ES-I3 (cell line): ENCODE results near the gene RUVBL2.
"Not testable (repeated sequence)": the region's sequence is repeated elsewhere in the genome, so short reads cannot be mapped to it uniquely, and the experiment has no call there.

Source experiments
- H3K36me3 ChIP-seq: 2 replicates; pipeline ENCODE4 v1.6.1; 2013; ENCODE audit warnings: mild to moderate bottlenecking, low read length, control low read depth, moderate library complexity; ENCODE audit not compliant: insufficient read depth
- H3K4me1 ChIP-seq: 2 replicates; pipeline ENCODE4 v1.6.1; 2013; ENCODE audit warnings: mild to moderate bottlenecking, control low read depth, low read length; ENCODE audit not compliant: insufficient read depth
- H3K9ac ChIP-seq: 2 replicates; pipeline ENCODE4 v1.6.1; 2013; ENCODE audit warnings: low read depth, mild to moderate bottlenecking, low read length, moderate library complexity
- H3K9me3 ChIP-seq: 2 replicates; pipeline ENCODE4 v1.6.1; 2013; ENCODE audit warnings: mild to moderate bottlenecking, low read length, moderate library complexity; ENCODE audit not compliant: control insufficient read depth, insufficient read depth

The RUVBL2 gene

GRCh38 chr19:49024233-49024632 is 30.5 kb downstream of the RUVBL2 start, which contains the start of gene CGB3:
CGB3 (minus strand) TSS chr19:49024333; CDS start chr19:49023971, 362 bp downstream.
- peaks cover 12% of the 10 kb centered on the region; the same call in 1 of the 2 replicates for H3K4me1 ChIP-seq
- not testable (repeated sequence) for H3K9me3 ChIP-seq, H3K9ac ChIP-seq, H3K36me3 ChIP-seq

- not testable (repeated sequence) for H3K9ac ChIP-seq, H3K36me3 ChIP-seq, H3K9me3 ChIP-seq
- H3K4me1 ChIP-seq: peaks cover 12% of the 10 kb centered on the region; the same call in 1 of the 2 replicates
These were observed 31.4 kb downstream of the RUVBL2 start for GRCh38 chr19:49025088-49025487.

- H3K4me1 ChIP-seq, H3K9ac ChIP-seq, H3K9me3 ChIP-seq, H3K36me3 ChIP-seq: not testable (repeated sequence)
These were observed 31.9 kb downstream of the RUVBL2 start for GRCh38 chr19:49025599-49025998.

- not testable (repeated sequence) for H3K9ac ChIP-seq, H3K9me3 ChIP-seq, H3K36me3 ChIP-seq, H3K4me1 ChIP-seq
These were observed 35.0 kb downstream of the RUVBL2 start for GRCh38 chr19:49028686-49029085.

- H3K9me3 ChIP-seq, H3K4me1 ChIP-seq, H3K9ac ChIP-seq, H3K36me3 ChIP-seq: not testable (repeated sequence)
These were observed 36.1 kb downstream of the RUVBL2 start for GRCh38 chr19:49029749-49030148.

- H3K4me1 ChIP-seq, H3K9me3 ChIP-seq, H3K36me3 ChIP-seq, H3K9ac ChIP-seq: not testable (repeated sequence)
These were observed 36.6 kb downstream of the RUVBL2 start for GRCh38 chr19:49030323-49030722.

GRCh38 chr19:49031642-49032301 is 38.1 kb downstream of the RUVBL2 start, which contains the start of gene CGB2:
CGB2 (plus strand) TSS chr19:49031890; CDS start chr19:49032096, 206 bp downstream.
- H3K9me3 ChIP-seq, H3K9ac ChIP-seq: not testable (repeated sequence)

GRCh38 chr19:49036815-49037214 is 43.1 kb downstream of the RUVBL2 start, which contains the start of gene CGB1:
CGB1 (minus strand) TSS chr19:49036895; CDS start chr19:49036711, 184 bp downstream.
- H3K9ac ChIP-seq, H3K9me3 ChIP-seq, H3K4me1 ChIP-seq, H3K36me3 ChIP-seq: not testable (repeated sequence)

More at GRCh38 chr19:49031642-49032301, 38.1 kb downstream of the RUVBL2 start, which contains the start of gene CGB2:
- H3K36me3 ChIP-seq, H3K4me1 ChIP-seq: not testable (repeated sequence)

- H3K36me3 ChIP-seq, H3K9ac ChIP-seq, H3K4me1 ChIP-seq, H3K9me3 ChIP-seq: not testable (repeated sequence)
These were observed 44.4 kb downstream of the RUVBL2 start for GRCh38 chr19:49038111-49038510.

- not testable (repeated sequence) for H3K9ac ChIP-seq, H3K4me1 ChIP-seq, H3K9me3 ChIP-seq, H3K36me3 ChIP-seq
These were observed 45.0 kb downstream of the RUVBL2 start for GRCh38 chr19:49038557-49039276.

- not testable (repeated sequence) for H3K9ac ChIP-seq, H3K9me3 ChIP-seq, H3K4me1 ChIP-seq, H3K36me3 ChIP-seq
These were observed 46.0 kb downstream of the RUVBL2 start for GRCh38 chr19:49039736-49040135.

GRCh38 chr19:49042177-49042576 is 48.5 kb downstream of the RUVBL2 start:
- Histone ChIP-seq H3K9me3 (no peaks in the 10 kb centered on the region), H3K4me1 (peaks cover 4% of the 10 kb centered on the region; the same call in 1 of the 2 replicates), H3K36me3 (no peaks in the 10 kb centered on the region), H3K9ac (no peak overlapping the region)

GRCh38 chr19:49042666-49043065 is 49.0 kb downstream of the RUVBL2 start:
- H3K36me3 ChIP-seq, H3K9me3 ChIP-seq, H3K4me1 ChIP-seq, H3K9ac ChIP-seq: not testable (repeated sequence)

- not testable (repeated sequence) for H3K9ac ChIP-seq, H3K36me3 ChIP-seq, H3K4me1 ChIP-seq, H3K9me3 ChIP-seq
These were observed 49.9 kb downstream of the RUVBL2 start, which contains the start of gene CGB5 for GRCh38 chr19:49043548-49043947. CGB5 (plus strand) TSS chr19:49043848; CDS start chr19:49044210, 362 bp downstream.

GRCh38 chr19:49049011-49049410 is 55.3 kb downstream of the RUVBL2 start, which contains the start of gene CGB8:
CGB8 (minus strand) TSS chr19:49049111; CDS start chr19:49048739, 372 bp downstream.
- H3K9me3 ChIP-seq, H3K9ac ChIP-seq, H3K36me3 ChIP-seq, H3K4me1 ChIP-seq: not testable (repeated sequence)
